GM18507 (cell line): ENCODE results near the gene CEP43.

Experiments used
- DNase-seq: peaks from one replicate; pipeline ENCODE4 v3.0.0; 2011; ENCODE audit warnings: low read depth; ENCODE audit not compliant: insufficient read length; ENCODE audit errors: extremely low spot score
- FAIRE-seq: peaks from 2 replicates; lab custom pipeline; 2011; peaks lifted over from hg19 to GRCh38; lab: Jason Lieb, UNC

The CEP43 gene

GRCh38 chr6:166999145-166999883 lies at the start of gene CEP43:
Gene CEP43, plus strand, starts transcription at chr6:166999397. Its CDS starts 16 bp downstream, at chr6:166999413.
- FAIRE-seq, result peak; percentile 97
- DNase-seq, result peak; percentile 92

GRCh38 chr6:166949528-166950442 lies 49.4 kb upstream of the CEP43 start:
- DNase-seq, result peak; percentile 30

GRCh38 chr6:166950443-166950821 lies 48.8 kb upstream of the CEP43 start:
- DNase-seq (no peak), FAIRE-seq (peak; percentile 88)

More at GRCh38 chr6:166949528-166950442, 49.4 kb upstream of the CEP43 start:
- peak; percentile 72 for FAIRE-seq

GRCh38 chr6:166950892-166951669 lies 48.1 kb upstream of the CEP43 start:
- peak; percentile 97 for FAIRE-seq

GRCh38 chr6:166951670-166952060 lies 47.5 kb upstream of the CEP43 start:
- DNase-seq, result no peak
- FAIRE-seq, result no peak

More at GRCh38 chr6:166950892-166951669, 48.1 kb upstream of the CEP43 start:
- peak; percentile 42 for DNase-seq

- no peak for FAIRE-seq
- DNase-seq, result no peak
Observed at GRCh38 chr6:166952121-166952520, 47.1 kb upstream of the CEP43 start.

- FAIRE-seq (no peak), DNase-seq (no peak)
Observed at GRCh38 chr6:166952567-166953486, 46.4 kb upstream of the CEP43 start.

- peak; percentile 46 for FAIRE-seq
- no peak for DNase-seq
Observed at GRCh38 chr6:166954118-166954713, 45.0 kb upstream of the CEP43 start.

GRCh38 chr6:166955121-166955864 lies 43.9 kb upstream of the CEP43 start:
- FAIRE-seq, result peak; percentile 67
- DNase-seq, result no peak

- no peak for FAIRE-seq
Observed at GRCh38 chr6:166955865-166956443, 43.2 kb upstream of the CEP43 start.

GRCh38 chr6:166956444-166957086 lies 42.6 kb upstream of the CEP43 start, which contains the start of gene RNASET2:
Gene RNASET2, minus strand, starts transcription at chr6:166956550. Its CDS starts 368 bp downstream, at chr6:166956182.
- DNase-seq (peak; percentile 64), FAIRE-seq (peak; percentile 95)

More at GRCh38 chr6:166955865-166956443, 43.2 kb upstream of the CEP43 start:
- DNase-seq, result no peak

GRCh38 chr6:166957087-166957804 lies 42.0 kb upstream of the CEP43 start:
- FAIRE-seq (peak; percentile 87), DNase-seq (peak; percentile 22)

GRCh38 chr6:166957805-166958076 lies 41.5 kb upstream of the CEP43 start:
- FAIRE-seq (no peak), DNase-seq (no peak)

GRCh38 chr6:166958926-166959861 lies 40.0 kb upstream of the CEP43 start:
- peak; percentile 30 for DNase-seq
- peak; percentile 92 for FAIRE-seq

- DNase-seq (no peak), FAIRE-seq (peak; percentile 31)
Observed at GRCh38 chr6:166959911-166960608, 39.1 kb upstream of the CEP43 start.
